ENCODE results near the gene GOLGB1. TPM values are rescaled to one million over a fixed set of nuclear protein-coding genes. Genes with fewer than 3 reads are reported as not detected.
"Not testable (repeated sequence)": the region's sequence is repeated elsewhere in the genome, so short reads cannot be mapped to it uniquely, and the experiment has no call there.

Gene GOLGB1
- total RNA-seq, 1 experiment from 2014 or later, result 26.5 TPM

GRCh38 chr3:121688747-121689146 is 60.8 kb downstream of the GOLGB1 start:
- DNase-seq (ENCODE audit: low spot score), result not testable (repeated sequence)

GRCh38 chr3:121681792-121682191 is 67.7 kb downstream of the GOLGB1 start:
- DNase-seq (ENCODE audit: low spot score), result no peak

- DNase-seq (ENCODE audit: low spot score), result no peak
Measured at GRCh38 chr3:121677141-121677540, 72.4 kb downstream of the GOLGB1 start.

GRCh38 chr3:121670676-121671075 is 78.9 kb downstream of the GOLGB1 start:
- no peak for DNase-seq (ENCODE audit: low spot score)

- DNase-seq (ENCODE audit: low spot score), result no peak
Measured at GRCh38 chr3:121667333-121667732, 82.2 kb downstream of the GOLGB1 start.

GRCh38 chr3:121665488-121665887 is 84.1 kb downstream of the GOLGB1 start:
- DNase-seq (ENCODE audit: low spot score), result no peak

- DNase-seq (ENCODE audit: low spot score), result no peak
Measured at GRCh38 chr3:121663171-121663847, 86.2 kb downstream of the GOLGB1 start.

- no peak for DNase-seq (ENCODE audit: low spot score)
Measured at GRCh38 chr3:121662742-121663141, 86.8 kb downstream of the GOLGB1 start.

GRCh38 chr3:121661376-121661775 is 88.2 kb downstream of the GOLGB1 start:
- DNase-seq (ENCODE audit: low spot score), result no peak

GRCh38 chr3:121660356-121661171 is 89.0 kb downstream of the GOLGB1 start, which contains the start of gene HCLS1:
Gene HCLS1, minus strand, starts transcription at chr3:121660903. Its CDS starts 2,556 bp downstream, at chr3:121658347.
- DNase-seq (ENCODE audit: low spot score), result no peak

- DNase-seq (ENCODE audit: low spot score), result no peak
Measured at GRCh38 chr3:121659586-121659985, 90.0 kb downstream of the GOLGB1 start.

GRCh38 chr3:121658716-121659435 is 90.7 kb downstream of the GOLGB1 start:
- no peak for DNase-seq (ENCODE audit: low spot score)

- no peak for DNase-seq (ENCODE audit: low spot score)
Measured at GRCh38 chr3:121654493-121655385, 94.8 kb downstream of the GOLGB1 start.

- DNase-seq (ENCODE audit: low spot score), result no peak
Measured at GRCh38 chr3:121651684-121652083, 97.9 kb downstream of the GOLGB1 start.

- no peak for DNase-seq (ENCODE audit: low spot score)
Measured at GRCh38 chr3:121649645-121650044, 99.9 kb downstream of the GOLGB1 start.

GRCh38 chr3:121648219-121648958 is 101.2 kb downstream of the GOLGB1 start:
- no peak for DNase-seq (ENCODE audit: low spot score)

GRCh38 chr3:121645054-121645453 is 104.5 kb downstream of the GOLGB1 start:
- no peak for DNase-seq (ENCODE audit: low spot score)

GRCh38 chr3:121642601-121643314 is 106.8 kb downstream of the GOLGB1 start:
- DNase-seq (ENCODE audit: low spot score), result no peak

GRCh38 chr3:121641127-121641526 is 108.4 kb downstream of the GOLGB1 start:
- no peak for DNase-seq (ENCODE audit: low spot score)

- no peak for DNase-seq (ENCODE audit: low spot score)
Measured at GRCh38 chr3:121637922-121638321, 111.6 kb downstream of the GOLGB1 start.
